ENCODE data around the gene TRIM71.

DNA sequence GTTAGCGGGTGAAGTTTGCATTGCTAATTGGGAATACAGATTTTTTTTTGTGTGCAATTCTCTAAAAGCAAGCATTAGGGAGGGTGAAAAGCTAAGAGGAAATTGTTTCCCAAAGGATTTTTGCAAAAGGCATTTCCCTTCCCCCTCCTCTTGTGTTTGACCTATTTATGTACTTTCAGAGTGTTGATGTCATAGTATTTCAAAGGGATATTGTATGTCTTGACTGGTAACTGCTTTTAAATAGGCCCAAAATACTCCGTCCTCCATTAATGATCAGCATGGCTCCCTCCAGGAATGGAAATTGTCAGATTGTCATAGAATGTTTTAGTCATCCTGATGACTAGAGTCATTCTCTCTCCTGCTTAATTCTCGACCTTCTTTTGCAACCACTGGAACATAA is 32.4 kb downstream of the TRIM71 start:
- TF ChIP-seq, protein P1, sequence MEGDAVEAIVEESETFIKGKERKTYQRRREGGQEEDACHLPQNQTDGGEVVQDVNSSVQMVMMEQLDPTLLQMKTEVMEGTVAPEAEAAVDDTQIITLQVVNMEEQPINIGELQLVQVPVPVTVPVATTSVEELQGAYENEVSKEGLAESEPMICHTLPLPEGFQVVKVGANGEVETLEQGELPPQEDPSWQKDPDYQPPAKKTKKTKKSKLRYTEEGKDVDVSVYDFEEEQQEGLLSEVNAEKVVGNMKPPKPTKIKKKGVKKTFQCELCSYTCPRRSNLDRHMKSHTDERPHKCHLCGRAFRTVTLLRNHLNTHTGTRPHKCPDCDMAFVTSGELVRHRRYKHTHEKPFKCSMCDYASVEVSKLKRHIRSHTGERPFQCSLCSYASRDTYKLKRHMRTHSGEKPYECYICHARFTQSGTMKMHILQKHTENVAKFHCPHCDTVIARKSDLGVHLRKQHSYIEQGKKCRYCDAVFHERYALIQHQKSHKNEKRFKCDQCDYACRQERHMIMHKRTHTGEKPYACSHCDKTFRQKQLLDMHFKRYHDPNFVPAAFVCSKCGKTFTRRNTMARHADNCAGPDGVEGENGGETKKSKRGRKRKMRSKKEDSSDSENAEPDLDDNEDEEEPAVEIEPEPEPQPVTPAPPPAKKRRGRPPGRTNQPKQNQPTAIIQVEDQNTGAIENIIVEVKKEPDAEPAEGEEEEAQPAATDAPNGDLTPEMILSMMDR (optimal IDR thresholded peaks at IDR 0.05 in 1 of 3, IDR thresholded peaks at IDR 0.05 in 1 of 3, conservative IDR thresholded peaks at IDR 0.05 in 1 of 3; ENCODE audit: extremely low read depth in 1 of 3, insufficient read depth in 2 of 3, low read length in 3 of 3): no peak
- no peak for TF ChIP-seq EZH2 (IDR thresholded peaks at IDR 0.05; ENCODE audit: low read length)

All from keratinocyte (primary cell).